Activated T-cell treated with anti-CD3 and anti-CD28 coated beads, Interleukin-2, amount 50 U/mL, for 4 hours (primary cell): ENCODE measurements around the gene SEMA4D. TPM values are rescaled to one million over a fixed set of nuclear protein-coding genes. Genes with fewer than 3 reads are reported as not detected.

Source experiments
- ATAC-seq, 2 donors: fragments of 200-7000 bp; cut with Tn5 transposase; one replicate each; pipeline ENCODE4 v1.10.0; 2021
- DNase-seq: peaks from one replicate; pipeline ENCODE4 v3.0.0-alpha.2; 2020
- H3K27me3 Mint-ChIP-seq: one replicate; pipeline ENCODE4 v1.8.0; 2021; ENCODE audit warnings: low read depth, mixed read lengths
- H3K36me3 Mint-ChIP-seq: one replicate; pipeline ENCODE4 v1.8.0; 2022; ENCODE audit warnings: mixed read lengths; ENCODE audit not compliant: insufficient read depth
- H3K4me1 Mint-ChIP-seq: one replicate; pipeline ENCODE4 v1.8.0; 2021; ENCODE audit warnings: low read depth, mixed read lengths
- H3K4me3 Mint-ChIP-seq: one replicate; pipeline ENCODE4 v1.8.0; 2021; ENCODE audit warnings: mild to moderate bottlenecking, moderate library complexity, mixed read lengths
- H3K9me3 Mint-ChIP-seq: one replicate; pipeline ENCODE4 v1.8.0; 2021; ENCODE audit warnings: mixed read lengths
- total RNA-seq, 3 donors: library from RNA; stranded (reverse); gene quantifications; one replicate each; pipeline ENCODE4 v1.2.1, GENCODE V29; 2021

Gene SEMA4D
- total RNA-seq, 3 donors from 2014 or later: 248 to 348 (median 344) TPM

GRCh38 chr9:89417832-89418473 lies 80.0 kb downstream of the SEMA4D start:
- H3K9me3 Mint-ChIP-seq: peaks cover 4% of the 10 kb centered on the region
- ATAC-seq (peak in 1 of 2 donors; percentile 3), DNase-seq (peak; percentile 52)
- H3K4me3 Mint-ChIP-seq: peak overlapping the region; percentile 86
- H3K36me3 Mint-ChIP-seq: peaks cover 42% of the 10 kb centered on the region
- H3K4me1 Mint-ChIP-seq: peaks cover 95% of the 10 kb centered on the region
- no peaks in the 10 kb centered on the region for H3K27me3 Mint-ChIP-seq

- Mint-ChIP-seq H3K36me3 (peaks cover 52% of the 10 kb centered on the region), H3K9me3 (peaks cover 10% of the 10 kb centered on the region), H3K4me1 (peaks cover 95% of the 10 kb centered on the region), H3K27me3 (no peaks in the 10 kb centered on the region), H3K4me3 (no peak overlapping the region)
- ATAC-seq (no peak), DNase-seq (no peak)
Observed at GRCh38 chr9:89414670-89415324, 83.1 kb downstream of the SEMA4D start.

- Mint-ChIP-seq H3K4me3 (no peak overlapping the region), H3K27me3 (no peaks in the 10 kb centered on the region), H3K4me1 (peaks cover 95% of the 10 kb centered on the region), H3K9me3 (peaks cover 10% of the 10 kb centered on the region), H3K36me3 (peaks cover 53% of the 10 kb centered on the region)
- DNase-seq: no peak
- ATAC-seq: no peak
Observed at GRCh38 chr9:89413963-89414638, 83.8 kb downstream of the SEMA4D start.

GRCh38 chr9:89412951-89413350 lies 85.0 kb downstream of the SEMA4D start:
- Mint-ChIP-seq H3K27me3 (no peaks in the 10 kb centered on the region), H3K36me3 (peaks cover 52% of the 10 kb centered on the region)
- DNase-seq: no peak

GRCh38 chr9:89412541-89412940 lies 85.4 kb downstream of the SEMA4D start:
- DNase-seq: no peak
- Mint-ChIP-seq H3K4me3 (no peak overlapping the region), H3K9me3 (peaks cover 11% of the 10 kb centered on the region), H3K27me3 (no peaks in the 10 kb centered on the region), H3K36me3 (peaks cover 51% of the 10 kb centered on the region), H3K4me1 (peaks cover 94% of the 10 kb centered on the region)
- no peak for ATAC-seq

More at GRCh38 chr9:89412951-89413350, 85.0 kb downstream of the SEMA4D start:
- peaks cover 95% of the 10 kb centered on the region for H3K4me1 Mint-ChIP-seq
- peaks cover 10% of the 10 kb centered on the region for H3K9me3 Mint-ChIP-seq
- no peak overlapping the region for H3K4me3 Mint-ChIP-seq
- no peak for ATAC-seq

GRCh38 chr9:89411759-89412158 lies 86.2 kb downstream of the SEMA4D start:
- ATAC-seq: no peak
- H3K4me1 Mint-ChIP-seq: peaks cover 93% of the 10 kb centered on the region
- peaks cover 10% of the 10 kb centered on the region for H3K9me3 Mint-ChIP-seq
- H3K4me3 Mint-ChIP-seq: no peak overlapping the region
- no peaks in the 10 kb centered on the region for H3K27me3 Mint-ChIP-seq
- no peak for DNase-seq
- H3K36me3 Mint-ChIP-seq: peaks cover 46% of the 10 kb centered on the region

- Mint-ChIP-seq H3K4me1 (peaks cover 94% of the 10 kb centered on the region), H3K36me3 (peaks cover 40% of the 10 kb centered on the region), H3K27me3 (no peaks in the 10 kb centered on the region), H3K9me3 (peaks cover 10% of the 10 kb centered on the region), H3K4me3 (peak overlapping the region; percentile 70)
- ATAC-seq (peak; percentile 82 to 87), DNase-seq (peak; percentile 56)
Observed at GRCh38 chr9:89410641-89411350, 87.1 kb downstream of the SEMA4D start.

- Mint-ChIP-seq H3K27me3 (no peaks in the 10 kb centered on the region), H3K4me3 (peak overlapping the region; percentile 58), H3K4me1 (peaks cover 89% of the 10 kb centered on the region), H3K36me3 (peaks cover 38% of the 10 kb centered on the region), H3K9me3 (peaks cover 10% of the 10 kb centered on the region)
- DNase-seq (no peak), ATAC-seq (peak; percentile 25 to 29)
Observed at GRCh38 chr9:89410022-89410421, 87.9 kb downstream of the SEMA4D start.

- no peak for DNase-seq
- no peaks in the 10 kb centered on the region for H3K27me3 Mint-ChIP-seq
Observed at GRCh38 chr9:89409466-89409865, 88.4 kb downstream of the SEMA4D start.

GRCh38 chr9:89408628-89409101 lies 89.2 kb downstream of the SEMA4D start:
- Mint-ChIP-seq H3K4me3 (peak overlapping the region; percentile 65), H3K36me3 (peaks cover 38% of the 10 kb centered on the region), H3K27me3 (no peaks in the 10 kb centered on the region), H3K4me1 (peaks cover 77% of the 10 kb centered on the region), H3K9me3 (peaks cover 10% of the 10 kb centered on the region)
- DNase-seq (peak; percentile 63), ATAC-seq (peak; percentile 41 to 45)

More at GRCh38 chr9:89409466-89409865, 88.4 kb downstream of the SEMA4D start:
- peaks cover 10% of the 10 kb centered on the region for H3K9me3 Mint-ChIP-seq
- H3K4me1 Mint-ChIP-seq: peaks cover 84% of the 10 kb centered on the region
- ATAC-seq: no peak
- peaks cover 38% of the 10 kb centered on the region for H3K36me3 Mint-ChIP-seq
- H3K4me3 Mint-ChIP-seq: peak overlapping the region; percentile 65

- Mint-ChIP-seq H3K9me3 (peaks cover 10% of the 10 kb centered on the region), H3K36me3 (peaks cover 30% of the 10 kb centered on the region), H3K4me3 (no peak overlapping the region), H3K27me3 (no peaks in the 10 kb centered on the region), H3K4me1 (peaks cover 63% of the 10 kb centered on the region)
- no peak for DNase-seq
- no peak for ATAC-seq
Observed at GRCh38 chr9:89407070-89407469, 90.8 kb downstream of the SEMA4D start.

- Mint-ChIP-seq H3K36me3 (peaks cover 30% of the 10 kb centered on the region), H3K9me3 (peaks cover 6% of the 10 kb centered on the region), H3K4me3 (no peak overlapping the region), H3K27me3 (no peaks in the 10 kb centered on the region), H3K4me1 (peaks cover 55% of the 10 kb centered on the region)
- DNase-seq (no peak), ATAC-seq (no peak)
Observed at GRCh38 chr9:89405826-89406225, 92.1 kb downstream of the SEMA4D start.

- Mint-ChIP-seq H3K9me3 (peaks cover 5% of the 10 kb centered on the region), H3K4me3 (no peak overlapping the region), H3K4me1 (peaks cover 47% of the 10 kb centered on the region), H3K27me3 (no peaks in the 10 kb centered on the region), H3K36me3 (peaks cover 37% of the 10 kb centered on the region)
- no peak for ATAC-seq
- DNase-seq: no peak
Observed at GRCh38 chr9:89404074-89404473, 93.8 kb downstream of the SEMA4D start.
